ENCODE measurements around the gene VIPR2.

VIPR2 gene

GRCh38 chr7:159143780-159144757 lies 598 bp downstream of the VIPR2 start:
- Histone ChIP-seq H3K27ac (peak overlapping the region; percentile 42 to 71), H3K4me3 (peak overlapping the region; percentile 94)
- TF ChIP-seq CTCF (IDR thresholded peaks at IDR 0.05) = no peak
- peak; percentile 71 for DNase-seq (ENCODE audit: low spot score)

- DNase-seq (ENCODE audit: low spot score) = peak; percentile 66
- H3K27ac ChIP-seq = no peak overlapping the region
- TF ChIP-seq CTCF (IDR thresholded peaks at IDR 0.05) = no peak
- H3K4me3 ChIP-seq = no peak overlapping the region
Measured at GRCh38 chr7:159142730-159143129, 1.9 kb downstream of the VIPR2 start.

DNA sequence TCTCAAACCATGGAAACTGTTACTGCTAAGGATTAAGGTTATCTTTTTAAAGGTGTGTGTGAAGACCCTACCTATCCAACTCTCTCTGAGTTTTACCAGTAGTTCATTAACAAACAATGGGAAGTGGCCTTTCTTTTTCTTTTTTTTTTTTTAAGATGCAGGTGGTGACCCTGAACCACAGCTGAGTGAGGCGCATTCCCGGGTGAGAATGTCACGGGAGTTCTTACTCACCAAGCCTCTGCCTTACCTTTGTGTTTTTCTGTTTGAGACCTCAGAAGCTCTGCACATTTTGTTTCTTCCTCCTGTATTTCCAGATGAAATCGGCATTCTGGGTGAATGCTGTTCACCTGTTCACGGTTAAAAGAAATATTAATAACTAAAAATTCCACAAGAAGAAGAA lies 2.5 kb downstream of the VIPR2 start:
- Histone ChIP-seq H3K27ac (no peak overlapping the region), H3K4me3 (no peak overlapping the region)
- TF ChIP-seq CTCF (IDR thresholded peaks at IDR 0.05) = no peak
- DNase-seq (ENCODE audit: low spot score) = no peak

DNA sequence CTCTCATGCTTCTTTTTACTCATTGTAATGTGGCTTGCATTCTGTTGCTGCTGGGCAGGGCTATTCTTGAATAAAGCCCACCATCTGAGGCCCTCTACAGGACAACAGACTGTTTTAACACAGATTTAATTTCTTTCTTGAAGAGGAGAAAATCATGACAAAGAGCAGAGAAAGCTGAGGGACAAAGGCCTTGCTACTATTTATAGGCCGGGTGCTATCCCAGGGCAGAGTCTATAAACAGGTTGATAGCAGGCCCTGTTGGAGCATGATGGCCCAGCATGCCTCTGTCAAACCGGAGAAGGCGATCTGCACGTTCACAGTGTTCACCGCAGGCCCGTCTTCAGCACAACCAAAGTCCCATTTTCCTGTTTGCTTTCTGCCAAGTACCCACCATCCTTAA lies 3.0 kb downstream of the VIPR2 start:
- no peak overlapping the region for H3K27ac ChIP-seq
- no peak for TF ChIP-seq CTCF (IDR thresholded peaks at IDR 0.05)
- DNase-seq (ENCODE audit: low spot score) = peak; percentile 60
- H3K4me3 ChIP-seq = no peak overlapping the region

DNA sequence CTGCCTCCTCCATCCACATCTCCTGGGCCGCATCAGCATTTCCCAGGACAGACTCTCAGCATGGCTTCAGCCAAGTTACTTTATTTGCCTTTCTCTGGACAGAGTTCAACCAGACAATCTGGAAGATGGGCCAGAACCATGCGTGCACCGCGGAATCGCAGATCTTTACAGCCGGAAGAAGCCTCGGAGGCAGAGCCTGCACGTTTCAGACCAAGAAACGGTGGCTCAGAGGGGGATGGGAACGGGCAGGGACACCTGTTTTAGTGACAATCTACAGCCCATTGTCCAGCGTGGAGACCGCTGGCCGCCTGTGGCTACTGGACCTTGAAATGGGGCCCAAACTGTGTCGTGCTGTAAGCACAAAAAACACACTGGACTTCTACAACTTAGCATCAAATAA lies 3.5 kb downstream of the VIPR2 start:
- TF ChIP-seq CTCF (IDR thresholded peaks at IDR 0.05) = no peak
- no peak overlapping the region for H3K27ac ChIP-seq
- no peak overlapping the region for H3K4me3 ChIP-seq
- peak; percentile 56 for DNase-seq (ENCODE audit: low spot score)

GRCh38 chr7:159140170-159140910 lies 4.3 kb downstream of the VIPR2 start:
- peak; percentile 54 for DNase-seq (ENCODE audit: low spot score)
- Histone ChIP-seq H3K27ac (no peak overlapping the region), H3K4me3 (no peak overlapping the region)
- no peak for TF ChIP-seq CTCF (IDR thresholded peaks at IDR 0.05)

Measured in coronary artery (tissue), 2 donors.